ENCODE results near the gene KRT78.

GRCh38 chr12:52788192-52788875, 60.5 kb downstream of the KRT78 start:
- TF ChIP-seq CTCF (IDR thresholded peaks at IDR 0.05) (no peak), FOXK1 (CRISPR knock-in tag; IDR thresholded peaks at IDR 0.05) (no peak), CREB1 (CRISPR knock-in tag; IDR thresholded peaks at IDR 0.05) (no peak), MAX (CRISPR knock-in tag; IDR thresholded peaks at IDR 0.05) (no peak), SP1 (CRISPR knock-in tag; conservative IDR thresholded peaks at IDR 0.05) (no peak), ETV6 (CRISPR knock-in tag; IDR thresholded peaks at IDR 0.05) (no peak), ZNF232 (CRISPR knock-in tag; IDR thresholded peaks at IDR 0.05) (no peak), NFATC4 (CRISPR knock-in tag; IDR thresholded peaks at IDR 0.05) (no peak), ATF1 (CRISPR knock-in tag; IDR thresholded peaks at IDR 0.05) (no peak), NR1H2 (CRISPR knock-in tag; IDR thresholded peaks at IDR 0.05) (no peak), USF1 (CRISPR knock-in tag; IDR thresholded peaks at IDR 0.05) (no peak), MYBL2 (CRISPR knock-in tag; IDR thresholded peaks at IDR 0.05) (no peak), FOXJ3 (CRISPR knock-in tag; IDR thresholded peaks at IDR 0.05; ENCODE audit: borderline replicate concordance) (no peak)

Measured in WTC11 (cell line).